Adrenal gland (tissue), 12 donors: ENCODE measurements around the gene AGO3. TPM values are rescaled to one million over a fixed set of nuclear protein-coding genes. Genes with fewer than 3 reads are reported as not detected.
"Not testable (repeated sequence)": the region's sequence is repeated elsewhere in the genome, so short reads cannot be mapped to it uniquely, and the experiment has no call there.

Experiments
- DNase-seq, 7 donors: peaks; one replicate each; pipeline ENCODE4 v3.0.0-alpha.2; 2019 to 2020
- H3K27ac ChIP-seq, 5 donors: fragments of 200-600 bp; sonication (generic) in 4 of 5; 1 replicate in 3 of 5; 2 replicates in 2 of 5; pipeline versions ENCODE4 v1.5.1 to v1.8.0; 2016 to 2020; ENCODE audit warnings: mild to moderate bottlenecking in 1 of 5
- H3K27me3 ChIP-seq: fragments of 200-600 bp; 2 replicates; pipeline ENCODE4 v1.8.0; 2021
- H3K36me3 ChIP-seq, 2 donors: fragments of 200-600 bp; replicated peaks in 1 of 2; 1 replicate in 1 of 2; 2 replicates in 1 of 2; pipeline versions ENCODE4 v1.5.1 to v1.8.0; 2018 to 2022
- H3K4me1 ChIP-seq, 2 donors: fragments of 200-600 bp; replicated peaks in 1 of 2; 1 replicate in 1 of 2; 2 replicates in 1 of 2; pipeline versions ENCODE4 v1.5.1 to v1.8.0; 2018 to 2021
- H3K4me3 ChIP-seq, 4 donors: fragments of 200-600 bp; sonication (generic) in 3 of 4; one replicate each; pipeline ENCODE4 v1.5.1; 2016 to 2018
- H3K9me3 ChIP-seq, 3 donors: fragments of 200-600 bp; sonication (generic) in 1 of 3; replicated peaks in 1 of 3; 1 replicate in 2 of 3; 2 replicates in 1 of 3; pipeline versions ENCODE4 v1.5.1 to v1.8.0; 2016 to 2021
- POLR2A ChIP-seq, 2 donors: fragments of 450-650 bp; IDR thresholded peaks; one replicate each; pipeline ENCODE4 v1.6.1; 2017; ENCODE audit warnings: antibody characterized with exemption in 2 of 2, mild to moderate bottlenecking in 2 of 2, moderate library complexity in 1 of 2
- WGBS, 4 donors: extraction: QIAGEN DNeasy Blood & Tissue Kit in 2 of 4; methylation state at CpG; one replicate each; pipeline versions ENCODE4 v1.1.5 to v1.1.7; 2013 to 2017; 5-methylcytosine and 5-hydroxymethylcytosine counted together
- intact Hi-C, 2 donors: fragments of 100-400 bp; cut with DNase I; formaldehyde crosslinking; loops; one replicate each; pipeline versions ENCODE4 v1.14.1 to v1.15.0; 2022 to 2023
- polyA plus RNA-seq, 3 donors: library from polyadenylated mRNA; stranded (reverse); fragments of 200-250 nt in 2 of 3; fragments of 350-450 nt in 1 of 3; fragmentation: Illumina TruSeq in 1 of 3; extraction: RNeasy Lipid Tissue Mini Kit (QIAGEN cat#74804) in 1 of 3; gene quantifications; one replicate each; pipeline ENCODE4 v1.2.3, GENCODE V29; 2013 to 2014
- total RNA-seq, 9 donors: library from RNA; depleted of rRNA in 4 of 9; stranded (reverse); fragments of >200 nt in 4 of 9; fragments of 120-200 nt in 1 of 9; fragmentation: NEBNext Ultra II Directional in 1 of 9; extraction: Animal tissue kit (Norgen Biotek cat#: 25700) in 1 of 9; gene quantifications; one replicate each; pipeline versions ENCODE4 v1.1.0 to v1.2.4, GENCODE V29; 2013 to 2023
- TF ChIP-seq, protein P1 (sequence below), 6 experiments: fragments of 450-650 bp in 4 of 6; fragments of 200-600 bp in 2 of 6; sonication (generic) in 1 of 6; IDR thresholded peaks; 1 replicate in 5 of 6; 2 replicates in 1 of 6; pipeline versions ENCODE4 v1.5.1 to v1.8.0; 2016 to 2021; ENCODE audit warnings: antibody characterized with exemption in 6 of 6, mild to moderate bottlenecking in 2 of 6, moderate library complexity in 1 of 6
- donor health status: healthy with polysubstance abuse.
- donor health status: Bipolar disorder and iron deficiency.
- donor health status: DM: yes; HTN: yes; CAD: no.
- donor health status: DM: no; HTN: no; CAD: no.
- donor health status: DM: no; HTN: no; CAD: no.
- donor health status: DM: yes; HTN: yes; CAD: no.

The AGO3 gene
- total and polyA plus RNA-seq, 12 donors, result 3.7 to 32.2 (median 20.8) TPM

DNA sequence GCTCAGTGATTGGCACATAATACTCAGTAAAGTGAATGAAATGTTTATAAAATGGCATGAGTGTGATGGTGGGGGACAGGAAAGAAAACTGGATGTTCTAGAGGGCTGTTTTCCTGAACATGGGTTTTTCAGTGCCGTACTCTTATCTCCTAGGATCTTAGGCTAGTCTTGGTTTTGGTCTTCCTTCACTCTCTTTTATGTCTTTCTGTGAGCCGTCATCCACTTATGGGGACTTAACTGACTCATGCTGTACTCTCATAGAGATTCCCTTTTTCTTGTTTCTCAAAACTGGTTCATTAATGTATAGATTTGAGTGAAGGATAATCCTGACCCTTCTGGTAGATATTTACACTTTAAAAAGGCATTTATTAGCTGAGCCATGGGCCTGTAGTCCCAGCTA lies 16.6 kb downstream of the AGO3 start:
- Histone ChIP-seq H3K27ac (no peak overlapping the region), H3K4me1 (peaks cover 0 to 16% of the 10 kb centered on the region in 2 donors), H3K4me3 (no peak overlapping the region), H3K27me3 (no peaks in the 10 kb centered on the region), H3K9me3 (no peaks in the 10 kb centered on the region), H3K36me3 (no peaks in the 10 kb centered on the region)
- TF ChIP-seq, protein P1, sequence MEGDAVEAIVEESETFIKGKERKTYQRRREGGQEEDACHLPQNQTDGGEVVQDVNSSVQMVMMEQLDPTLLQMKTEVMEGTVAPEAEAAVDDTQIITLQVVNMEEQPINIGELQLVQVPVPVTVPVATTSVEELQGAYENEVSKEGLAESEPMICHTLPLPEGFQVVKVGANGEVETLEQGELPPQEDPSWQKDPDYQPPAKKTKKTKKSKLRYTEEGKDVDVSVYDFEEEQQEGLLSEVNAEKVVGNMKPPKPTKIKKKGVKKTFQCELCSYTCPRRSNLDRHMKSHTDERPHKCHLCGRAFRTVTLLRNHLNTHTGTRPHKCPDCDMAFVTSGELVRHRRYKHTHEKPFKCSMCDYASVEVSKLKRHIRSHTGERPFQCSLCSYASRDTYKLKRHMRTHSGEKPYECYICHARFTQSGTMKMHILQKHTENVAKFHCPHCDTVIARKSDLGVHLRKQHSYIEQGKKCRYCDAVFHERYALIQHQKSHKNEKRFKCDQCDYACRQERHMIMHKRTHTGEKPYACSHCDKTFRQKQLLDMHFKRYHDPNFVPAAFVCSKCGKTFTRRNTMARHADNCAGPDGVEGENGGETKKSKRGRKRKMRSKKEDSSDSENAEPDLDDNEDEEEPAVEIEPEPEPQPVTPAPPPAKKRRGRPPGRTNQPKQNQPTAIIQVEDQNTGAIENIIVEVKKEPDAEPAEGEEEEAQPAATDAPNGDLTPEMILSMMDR (IDR thresholded peaks at IDR 0.05), result no peak
- no peak for TF ChIP-seq POLR2A (IDR thresholded peaks at IDR 0.05)
- DNase-seq, result no peak
- WGBS, 4 donors, result 88 to 97% (median 92%) methylated on average over 2 of the region's 2 CpGs
- intact Hi-C loops, result no loop called here

DNA sequence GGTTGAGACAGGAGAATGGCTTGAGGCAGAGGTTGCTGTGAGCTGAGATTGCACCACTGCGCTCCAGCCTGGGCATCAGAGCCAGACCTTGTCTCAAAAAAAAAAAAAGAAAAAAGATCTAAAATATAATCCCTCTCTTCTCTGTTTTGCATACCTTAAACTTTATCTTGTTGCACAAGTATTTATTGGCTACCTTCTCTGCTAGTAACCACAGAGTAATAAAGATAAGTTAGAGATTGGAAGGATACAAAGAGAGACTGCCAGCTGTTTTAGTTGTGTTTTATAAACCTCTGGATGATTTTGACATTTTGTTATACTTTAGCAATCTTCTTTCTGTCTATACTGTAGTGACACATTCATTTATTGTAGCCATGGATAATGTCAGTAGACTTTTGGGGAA lies 27.7 kb downstream of the AGO3 start:
- Histone ChIP-seq H3K27ac (no peak overlapping the region), H3K27me3 (no peaks in the 10 kb centered on the region), H3K36me3 (no peaks in the 10 kb centered on the region), H3K4me1 (peaks cover 0 to 4% of the 10 kb centered on the region in 2 donors), H3K4me3 (no peak overlapping the region), H3K9me3 (no peaks in the 10 kb centered on the region)
- 100% methylated on average over 1 of the region's 1 CpG for WGBS, 4 donors
- no peak for TF ChIP-seq POLR2A (IDR thresholded peaks at IDR 0.05)
- TF ChIP-seq, protein P1 (IDR thresholded peaks at IDR 0.05), result no peak
- DNase-seq, result no peak
- intact Hi-C loops, result no loop called here

DNA sequence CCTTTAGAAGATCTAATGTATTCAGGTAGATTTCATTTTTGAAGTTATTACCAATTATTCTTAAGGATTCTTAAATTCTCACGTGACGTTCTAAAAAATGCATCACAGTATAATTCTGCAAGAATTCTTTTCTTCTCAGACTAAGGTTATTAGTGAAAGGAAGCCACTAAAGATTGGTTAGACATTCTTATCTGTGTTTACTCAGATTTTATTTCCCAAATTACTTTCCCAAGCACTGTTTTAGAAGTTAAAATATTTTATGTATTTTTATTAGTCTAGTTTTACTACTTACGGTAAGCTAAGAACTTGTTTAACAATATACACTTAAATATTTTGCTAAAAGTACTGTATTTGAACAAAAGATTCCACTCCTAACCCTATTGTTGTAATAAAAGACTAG lies 28.4 kb downstream of the AGO3 start:
- no peak for DNase-seq
- no peaks in the 10 kb centered on the region for H3K9me3 ChIP-seq
- H3K27ac ChIP-seq, result no peak overlapping the region
- no peak overlapping the region for H3K4me3 ChIP-seq
- intact Hi-C loops, result no loop called here
- no peak for TF ChIP-seq POLR2A (IDR thresholded peaks at IDR 0.05)
- TF ChIP-seq, protein P1 (IDR thresholded peaks at IDR 0.05), result no peak
- peaks cover 0 to 4% of the 10 kb centered on the region in 2 donors for H3K4me1 ChIP-seq
- no peaks in the 10 kb centered on the region for H3K27me3 ChIP-seq
- 68 to 90% (median 84%) methylated on average over 3 of the region's 3 CpGs for WGBS, 4 donors
- no peaks in the 10 kb centered on the region for H3K36me3 ChIP-seq

DNA sequence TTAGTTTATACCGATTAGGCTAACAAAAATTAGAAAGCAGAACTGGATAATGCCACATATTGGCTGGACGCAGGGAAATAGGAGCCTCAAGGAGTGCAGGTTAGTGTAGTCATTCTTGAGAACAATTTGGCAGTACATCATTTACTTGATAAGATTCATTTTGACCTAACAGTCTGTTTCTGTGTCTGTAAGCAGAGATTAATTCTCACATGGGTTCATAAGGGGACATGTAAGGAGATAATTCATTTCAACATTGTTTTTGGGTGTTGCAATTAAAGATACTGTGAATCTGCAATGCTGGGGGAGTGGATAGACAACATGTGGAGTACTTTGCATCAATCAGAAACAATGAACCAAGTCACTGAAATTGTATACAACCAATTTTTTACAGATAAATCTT lies 32.0 kb downstream of the AGO3 start:
- Histone ChIP-seq H3K4me1 (peaks cover 0 to 4% of the 10 kb centered on the region in 2 donors), H3K27me3 (no peaks in the 10 kb centered on the region), H3K4me3 (no peak overlapping the region), H3K27ac (no peak overlapping the region), H3K36me3 (no peaks in the 10 kb centered on the region), H3K9me3 (no peaks in the 10 kb centered on the region)
- intact Hi-C loops, result no loop called here
- no peak for DNase-seq
- 53 to 73% (median 58%) methylated on average over 2 of the region's 2 CpGs for WGBS, 4 donors
- TF ChIP-seq, protein P1 (IDR thresholded peaks at IDR 0.05), result no peak
- no peak for TF ChIP-seq POLR2A (IDR thresholded peaks at IDR 0.05)

DNA sequence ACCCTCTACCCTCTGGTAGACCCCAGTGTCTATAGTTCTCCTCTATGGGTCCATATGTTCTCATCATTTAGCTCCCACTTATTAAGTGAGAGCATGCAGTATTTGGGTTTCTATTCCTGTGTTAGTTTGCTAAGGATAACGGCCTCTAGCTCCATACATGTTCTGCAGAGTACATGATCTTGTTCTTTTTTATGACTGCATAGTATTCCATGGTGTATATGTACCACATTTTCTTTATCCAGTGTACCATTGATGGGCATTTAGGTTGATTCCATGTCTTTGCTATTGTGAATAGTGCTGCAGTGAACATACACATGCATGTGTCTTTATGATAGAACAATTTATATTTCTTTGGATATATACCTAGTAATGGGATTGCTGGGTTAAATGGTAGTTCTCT lies 33.4 kb downstream of the AGO3 start:
- H3K9me3 ChIP-seq, H3K27ac ChIP-seq, H3K4me3 ChIP-seq, H3K27me3 ChIP-seq, H3K4me1 ChIP-seq, H3K36me3 ChIP-seq, intact Hi-C loops, DNase-seq: not testable (repeated sequence)
- 95 to 100% (median 96%) methylated on average over 1 of the region's 1 CpG for WGBS, 4 donors
